Neural crest cell (in vitro differentiated cells): ENCODE data around the gene EIF3K. TPM values are rescaled to one million over a fixed set of nuclear protein-coding genes. Genes with fewer than 3 reads are reported as not detected.

Experiments used
- DNase-seq: peaks from one replicate; pipeline ENCODE4 v3.0.0; 2021; ENCODE audit warnings: low read depth, mixed read lengths, low spot score
- H3K27ac Mint-ChIP-seq: one replicate; pipeline ENCODE4 v1.8.0; 2021; ENCODE audit warnings: mild to moderate bottlenecking, mixed read lengths; ENCODE audit not compliant: unreplicated experiment
- H3K27me3 Mint-ChIP-seq: 2 replicates; pipeline ENCODE4 v1.8.0; 2021; ENCODE audit warnings: low read depth, mild to moderate bottlenecking, mixed read lengths
- H3K36me3 Mint-ChIP-seq: 2 replicates; pipeline ENCODE4 v1.8.0; 2021; ENCODE audit warnings: low read depth, mild to moderate bottlenecking, mixed read lengths
- H3K4me1 Mint-ChIP-seq: 2 replicates; pipeline ENCODE4 v1.8.0; 2021; ENCODE audit warnings: mixed read lengths
- H3K4me3 Mint-ChIP-seq: one replicate; pipeline ENCODE4 v1.8.0; 2021; ENCODE audit warnings: mild to moderate bottlenecking, mixed read lengths
- H3K9me3 Mint-ChIP-seq: 2 replicates; pipeline ENCODE4 v1.8.0; 2021; ENCODE audit warnings: mixed read lengths
- total RNA-seq: library from RNA; stranded (reverse); gene quantifications from 2 replicates; pipeline ENCODE4 v1.2.1, GENCODE V29; 2021
- TF ChIP-seq, protein P1 (sequence below): fragments of 200-600 bp; sonication (generic); conservative IDR thresholded peaks from 2 replicates; pipeline ENCODE4 v1.5.0; 2021; ENCODE audit warnings: antibody characterized with exemption, mild to moderate bottlenecking

The EIF3K gene
- total RNA-seq, 1 donor from 2014 or later, result 255 TPM

DNA sequence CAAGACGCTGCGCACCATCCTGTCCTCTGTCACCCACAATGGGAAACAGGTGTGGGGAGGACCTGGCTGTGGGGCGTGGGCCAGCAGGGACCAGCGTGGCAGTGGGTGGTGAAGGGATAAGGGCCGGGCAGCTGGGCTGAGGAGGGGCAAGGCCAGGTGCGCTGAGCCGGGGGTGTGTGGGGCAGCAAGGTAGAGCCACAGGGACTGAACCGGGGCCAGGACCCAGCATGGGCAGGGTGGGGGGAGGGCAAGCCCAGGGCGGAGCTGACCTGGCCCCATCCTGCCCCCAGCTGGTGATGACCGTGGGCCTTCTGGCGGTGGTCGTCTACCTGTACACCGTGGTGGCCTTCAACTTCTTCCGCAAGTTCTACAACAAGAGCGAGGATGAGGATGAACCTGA lies 38.9 kb upstream of the EIF3K start:
- Mint-ChIP-seq H3K27ac (no peak overlapping the region), H3K9me3 (no peaks in the 10 kb centered on the region), H3K4me3 (no peak overlapping the region), H3K36me3 (no peaks in the 10 kb centered on the region), H3K27me3 (no peaks in the 10 kb centered on the region), H3K4me1 (no peaks in the 10 kb centered on the region)
- no peak for DNase-seq
- TF ChIP-seq, protein P1, sequence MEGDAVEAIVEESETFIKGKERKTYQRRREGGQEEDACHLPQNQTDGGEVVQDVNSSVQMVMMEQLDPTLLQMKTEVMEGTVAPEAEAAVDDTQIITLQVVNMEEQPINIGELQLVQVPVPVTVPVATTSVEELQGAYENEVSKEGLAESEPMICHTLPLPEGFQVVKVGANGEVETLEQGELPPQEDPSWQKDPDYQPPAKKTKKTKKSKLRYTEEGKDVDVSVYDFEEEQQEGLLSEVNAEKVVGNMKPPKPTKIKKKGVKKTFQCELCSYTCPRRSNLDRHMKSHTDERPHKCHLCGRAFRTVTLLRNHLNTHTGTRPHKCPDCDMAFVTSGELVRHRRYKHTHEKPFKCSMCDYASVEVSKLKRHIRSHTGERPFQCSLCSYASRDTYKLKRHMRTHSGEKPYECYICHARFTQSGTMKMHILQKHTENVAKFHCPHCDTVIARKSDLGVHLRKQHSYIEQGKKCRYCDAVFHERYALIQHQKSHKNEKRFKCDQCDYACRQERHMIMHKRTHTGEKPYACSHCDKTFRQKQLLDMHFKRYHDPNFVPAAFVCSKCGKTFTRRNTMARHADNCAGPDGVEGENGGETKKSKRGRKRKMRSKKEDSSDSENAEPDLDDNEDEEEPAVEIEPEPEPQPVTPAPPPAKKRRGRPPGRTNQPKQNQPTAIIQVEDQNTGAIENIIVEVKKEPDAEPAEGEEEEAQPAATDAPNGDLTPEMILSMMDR, result no peak

DNA sequence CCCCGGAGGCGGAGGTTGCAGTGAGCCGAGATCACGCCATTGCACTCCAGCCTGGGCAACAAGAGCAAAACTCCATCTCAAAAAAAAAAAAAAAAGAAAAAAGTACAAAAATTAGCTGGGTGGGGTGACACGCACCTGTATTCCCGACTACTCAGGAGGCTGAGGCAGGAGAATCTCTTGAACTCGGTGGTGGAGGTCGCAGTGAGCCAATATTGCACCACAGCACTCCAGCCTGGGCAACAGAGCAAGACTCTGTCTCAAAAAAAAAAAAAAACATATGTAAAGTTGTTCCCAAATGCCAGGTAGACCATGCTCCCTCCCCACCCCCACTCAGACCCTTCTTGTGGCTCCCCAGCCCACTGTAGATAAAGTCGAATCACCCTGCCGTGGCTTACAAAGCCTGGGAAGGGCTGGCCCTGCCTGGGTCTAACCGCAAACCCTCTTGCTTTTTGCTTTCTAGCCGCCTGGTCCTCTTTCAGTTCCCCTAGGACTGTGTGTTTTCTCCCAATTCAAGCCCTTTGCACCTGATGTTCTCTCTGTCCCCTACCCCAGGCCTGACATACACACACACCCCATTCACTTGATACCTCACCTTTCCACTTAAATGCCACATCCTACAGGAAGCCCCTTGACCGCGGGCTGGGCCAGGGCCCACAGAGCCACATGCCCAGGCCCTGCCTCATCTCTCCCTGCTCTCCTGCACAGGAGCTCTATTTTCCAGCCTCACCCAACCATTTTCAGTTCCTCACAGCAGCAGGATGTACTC lies 35.6 kb upstream of the EIF3K start:
- Mint-ChIP-seq H3K27me3 (no peaks in the 10 kb centered on the region), H3K9me3 (no peaks in the 10 kb centered on the region), H3K4me1 (no peaks in the 10 kb centered on the region), H3K27ac (no peak overlapping the region), H3K36me3 (no peaks in the 10 kb centered on the region), H3K4me3 (no peak overlapping the region)
- TF ChIP-seq, protein P1, result no peak
- DNase-seq, result no peak

DNA sequence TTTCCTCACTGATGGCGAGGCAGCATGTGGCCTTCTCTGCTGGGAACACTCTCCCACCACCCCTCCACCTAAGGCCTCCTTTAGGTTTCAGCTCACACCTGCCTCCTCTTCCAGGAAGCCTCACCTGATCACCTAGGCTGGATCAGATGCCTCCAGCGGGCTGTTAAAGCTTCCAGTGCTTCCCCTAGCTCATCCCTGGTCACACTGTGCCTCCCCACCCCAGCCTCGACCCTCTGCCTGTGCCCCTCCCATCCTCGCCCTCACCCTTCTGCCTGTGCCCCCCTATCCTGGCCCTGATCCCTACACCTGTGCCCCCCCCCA lies 35.0 kb upstream of the EIF3K start:
- Mint-ChIP-seq H3K4me1 (no peaks in the 10 kb centered on the region), H3K27ac (no peak overlapping the region), H3K36me3 (no peaks in the 10 kb centered on the region), H3K4me3 (no peak overlapping the region), H3K9me3 (no peaks in the 10 kb centered on the region), H3K27me3 (no peaks in the 10 kb centered on the region)
- TF ChIP-seq, protein P1, result no peak
- no peak for DNase-seq

DNA sequence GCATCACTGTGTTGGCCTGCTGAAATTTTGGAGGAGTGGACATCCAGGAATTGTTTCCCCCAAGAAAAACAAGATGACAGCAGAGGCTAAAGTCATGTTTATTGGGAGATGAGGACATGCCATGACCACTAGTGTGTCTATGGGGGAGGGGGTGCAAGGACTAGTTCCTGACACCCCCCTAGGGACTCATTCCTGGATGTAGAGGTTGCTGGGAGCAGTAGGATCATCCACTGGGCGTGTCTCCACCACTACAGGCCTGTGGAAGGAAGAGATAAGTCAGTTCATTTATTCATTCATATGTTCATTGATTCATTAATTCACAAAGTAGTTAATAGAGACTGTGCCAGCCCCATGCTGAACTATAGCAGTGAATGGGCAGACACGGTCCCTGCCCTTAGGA lies 31.4 kb upstream of the EIF3K start:
- H3K27me3 Mint-ChIP-seq, result no peaks in the 10 kb centered on the region
- no peaks in the 10 kb centered on the region for H3K4me1 Mint-ChIP-seq
- TF ChIP-seq, protein P1, result no peak
- no peak overlapping the region for H3K27ac Mint-ChIP-seq
- no peak for DNase-seq
- no peak overlapping the region for H3K4me3 Mint-ChIP-seq
- no peaks in the 10 kb centered on the region for H3K36me3 Mint-ChIP-seq
- H3K9me3 Mint-ChIP-seq, result no peaks in the 10 kb centered on the region

DNA sequence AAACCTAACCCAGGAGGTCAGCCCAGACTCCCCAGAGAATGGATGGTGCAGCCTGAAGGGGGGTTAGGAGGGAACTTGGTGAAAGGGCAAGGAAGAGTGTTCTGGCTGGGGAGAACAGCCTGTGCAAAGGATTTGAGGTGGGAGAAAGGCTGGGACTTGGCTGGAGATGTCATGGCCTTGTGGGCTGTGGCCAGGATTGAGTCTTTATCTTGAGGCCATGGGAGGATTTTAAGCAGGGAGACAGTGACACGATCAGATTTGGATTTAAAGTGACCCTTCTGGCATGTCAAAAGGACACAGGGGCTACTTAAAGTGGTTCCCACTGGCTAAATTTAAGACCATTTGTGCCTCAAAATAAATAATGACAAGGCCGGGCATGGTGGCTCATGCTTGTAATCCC lies 30.9 kb upstream of the EIF3K start:
- no peaks in the 10 kb centered on the region for H3K36me3 Mint-ChIP-seq
- H3K27me3 Mint-ChIP-seq, result no peaks in the 10 kb centered on the region
- no peaks in the 10 kb centered on the region for H3K4me1 Mint-ChIP-seq
- no peak for DNase-seq
- no peak overlapping the region for H3K4me3 Mint-ChIP-seq
- TF ChIP-seq, protein P1, result no peak
- no peaks in the 10 kb centered on the region for H3K9me3 Mint-ChIP-seq
- no peak overlapping the region for H3K27ac Mint-ChIP-seq
